Stimulated activated CD4-positive, alpha-beta T cell treated with anti-CD3 and anti-CD28 coated beads, Interleukin-12 subunit alpha, Interleukin-12 subunit beta, amount 100 ng/mL, for 48 hours (primary cell): Measurements from ENCODE around the gene CPNE8.

Source experiments
- DNase-seq, 3 donors: peaks; one replicate each; pipeline ENCODE4 v3.0.0-alpha.2; 2020; ENCODE audit warnings: low read depth in 2 of 3, low spot score in 1 of 3

The CPNE8 gene

DNA sequence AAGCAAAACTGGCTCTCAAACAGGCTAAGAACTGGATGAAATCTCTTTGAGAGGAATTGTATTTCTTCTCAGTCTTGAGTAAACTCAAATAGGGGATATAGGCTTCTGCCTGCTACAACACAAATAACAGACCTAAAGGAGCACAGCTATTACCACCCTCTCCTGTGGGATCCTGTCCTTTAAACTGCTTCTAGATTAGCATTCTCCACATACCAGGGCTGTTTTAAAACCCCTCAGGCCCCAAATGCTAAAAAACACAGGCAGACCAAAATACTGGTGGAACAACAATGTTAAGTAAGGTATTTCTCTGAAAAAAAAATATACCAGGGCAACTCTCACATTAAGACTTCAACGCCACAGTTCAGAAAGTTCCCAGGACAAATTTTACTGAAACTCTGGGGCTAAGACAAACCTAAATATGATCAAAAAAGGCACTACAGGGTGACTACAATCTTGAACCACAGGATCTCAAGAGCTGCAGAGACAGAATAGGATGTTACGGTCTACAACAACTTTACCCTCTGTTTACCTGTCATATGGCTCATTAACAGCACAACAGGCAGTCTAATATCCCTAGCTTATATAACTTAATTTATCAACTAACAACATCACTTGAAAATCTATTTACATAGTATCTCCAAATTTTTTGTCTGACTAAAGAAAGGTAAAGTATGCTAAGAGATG, 7.2 kb downstream of the CPNE8 start:
- no peak for DNase-seq

DNA sequence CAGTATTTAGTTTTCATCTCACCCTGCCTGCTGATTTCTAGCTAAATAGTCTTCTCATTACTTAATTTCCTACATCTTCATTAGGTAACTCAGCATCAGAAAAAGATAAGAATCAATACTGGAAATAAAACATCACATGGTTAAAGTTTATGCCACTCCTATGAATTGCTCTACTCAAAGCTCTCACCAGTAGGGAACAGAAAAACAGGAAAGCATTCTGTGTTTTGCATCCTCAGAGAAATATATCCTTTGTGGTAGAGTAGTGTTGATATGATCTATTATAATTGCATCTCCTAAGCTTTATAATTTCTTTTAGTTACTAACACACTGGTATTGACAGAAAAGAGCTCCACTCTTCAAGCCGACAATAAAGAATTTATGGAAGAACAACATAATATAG, 9.9 kb downstream of the CPNE8 start:
- no peak for DNase-seq

DNA sequence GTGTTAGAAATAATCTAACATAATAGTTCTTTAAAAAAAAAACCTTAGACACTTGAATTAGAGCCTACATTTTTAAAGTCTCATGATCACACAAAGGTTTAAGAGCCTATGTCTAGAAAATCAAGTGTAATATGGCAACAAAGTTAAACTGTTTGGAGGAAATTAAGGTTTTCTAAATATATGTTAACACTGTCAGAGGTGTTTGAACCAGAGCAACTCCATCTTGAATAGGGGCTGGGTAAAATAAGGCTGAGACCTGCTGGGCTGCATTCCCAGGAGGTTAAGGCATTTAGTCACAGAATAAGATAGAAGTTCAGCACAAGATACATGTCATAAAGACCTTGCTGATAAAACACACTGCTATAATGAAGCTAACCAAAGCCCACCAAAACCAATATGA, 12.4 kb downstream of the CPNE8 start:
- DNase-seq: no peak

DNA sequence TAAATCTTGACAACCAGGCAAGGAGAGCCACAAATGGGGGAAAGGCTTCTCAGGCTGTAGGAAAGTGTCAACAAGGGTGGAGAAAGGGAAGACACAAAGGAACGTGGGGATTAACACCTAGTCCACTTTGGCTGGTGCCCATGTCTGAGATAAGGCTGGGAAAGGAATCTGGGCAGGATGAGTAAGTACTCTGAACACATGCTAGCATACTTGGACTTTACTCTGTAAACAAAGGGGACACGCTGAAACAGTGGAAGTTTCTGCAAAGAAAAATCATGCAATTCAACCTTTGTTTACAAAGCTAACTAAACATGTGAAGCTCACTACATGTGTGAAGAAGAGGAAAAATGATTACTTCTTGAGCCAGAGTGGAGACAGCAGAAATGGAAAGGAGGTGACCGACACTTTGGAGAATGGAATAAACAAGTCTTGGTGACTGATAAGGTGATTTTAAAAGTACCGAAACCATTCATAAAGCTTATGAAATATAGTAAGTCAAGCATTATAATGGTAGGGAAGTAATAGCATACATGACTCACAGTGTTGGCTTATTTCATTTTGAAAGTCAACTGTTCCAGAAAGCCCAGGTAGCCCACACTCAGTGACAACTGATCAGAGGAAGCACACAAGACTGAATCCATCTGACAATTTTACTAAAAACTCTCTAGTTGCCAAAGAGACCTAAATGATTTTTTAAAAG, 13.2 kb downstream of the CPNE8 start:
- no peak for DNase-seq

DNA sequence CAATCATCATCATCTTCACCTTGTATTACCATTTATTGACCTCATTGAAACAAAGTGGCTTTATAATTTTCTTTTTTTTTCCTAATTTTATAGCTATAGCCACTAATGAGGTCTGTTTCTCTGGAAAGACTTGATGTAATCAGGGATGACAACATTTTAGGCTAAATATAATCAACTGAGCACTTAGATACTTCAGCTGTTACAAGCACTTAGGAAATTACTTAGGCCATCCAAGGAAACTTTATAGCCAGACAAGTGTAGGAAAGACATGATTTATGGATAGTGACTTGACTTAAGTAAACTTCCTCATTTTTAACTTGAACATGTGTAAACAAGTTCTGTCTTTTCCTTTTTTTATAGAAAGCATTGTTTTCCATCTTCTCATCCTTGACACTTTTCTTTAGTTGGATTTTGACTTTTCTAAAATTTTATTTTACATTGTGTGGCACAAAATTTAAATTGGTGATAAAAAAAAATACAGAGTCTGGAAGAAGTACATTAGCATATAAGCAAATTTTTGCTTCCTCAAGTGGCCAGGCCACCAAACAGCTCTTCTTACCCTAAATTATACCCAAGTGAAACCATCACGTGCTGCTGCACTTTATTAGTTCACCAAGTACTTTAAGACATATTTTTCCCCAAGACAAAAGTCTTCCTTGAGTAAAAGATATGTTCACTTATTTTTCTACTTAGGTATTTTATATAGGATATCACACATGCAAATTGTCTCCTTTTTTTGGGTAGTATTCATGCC, 15.1 kb downstream of the CPNE8 start:
- DNase-seq: no peak

DNA sequence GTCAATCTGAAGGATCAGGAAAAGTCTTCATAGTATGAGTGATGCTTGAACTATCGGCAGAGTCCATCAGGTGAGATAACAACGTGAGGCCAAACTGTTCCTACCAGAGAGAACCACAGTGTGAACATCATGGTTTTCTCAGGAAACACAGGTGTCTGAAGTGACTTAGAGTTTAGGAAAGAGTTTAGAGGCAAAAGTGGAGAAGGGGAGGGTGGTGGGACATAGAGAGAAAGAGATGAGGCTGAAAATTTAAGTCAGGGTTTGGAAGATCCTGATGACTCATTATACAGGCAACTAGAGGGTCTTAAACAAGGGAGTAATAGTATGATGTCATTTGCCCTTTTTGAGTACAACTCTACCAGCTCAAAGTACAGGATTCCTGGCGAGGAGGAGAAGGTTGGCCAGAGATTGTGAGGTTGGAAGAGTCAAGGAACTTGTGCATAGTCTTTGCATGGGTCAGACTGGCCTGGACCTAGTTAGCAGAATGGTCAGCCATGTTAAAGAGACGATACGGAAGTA, 16.0 kb downstream of the CPNE8 start:
- DNase-seq: no peak

DNA sequence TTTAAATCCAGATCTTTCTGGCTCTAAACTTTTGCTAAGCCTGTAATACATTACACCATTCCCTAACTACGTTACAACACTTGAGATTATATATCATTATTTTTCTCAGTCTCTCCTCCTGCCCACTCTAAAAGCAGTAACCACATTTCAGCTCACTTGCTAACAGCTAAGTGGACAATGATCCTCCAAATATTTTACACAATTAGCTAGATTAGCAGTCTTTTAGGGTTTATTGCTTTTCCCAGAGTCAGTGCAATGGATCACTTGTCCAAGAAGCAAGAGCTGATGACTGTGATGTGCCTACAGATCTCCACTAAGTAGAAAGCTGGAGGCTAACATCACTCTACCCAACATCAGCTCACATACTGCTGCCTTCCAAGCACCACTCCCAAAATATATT, 17.6 kb downstream of the CPNE8 start:
- no peak for DNase-seq

DNA sequence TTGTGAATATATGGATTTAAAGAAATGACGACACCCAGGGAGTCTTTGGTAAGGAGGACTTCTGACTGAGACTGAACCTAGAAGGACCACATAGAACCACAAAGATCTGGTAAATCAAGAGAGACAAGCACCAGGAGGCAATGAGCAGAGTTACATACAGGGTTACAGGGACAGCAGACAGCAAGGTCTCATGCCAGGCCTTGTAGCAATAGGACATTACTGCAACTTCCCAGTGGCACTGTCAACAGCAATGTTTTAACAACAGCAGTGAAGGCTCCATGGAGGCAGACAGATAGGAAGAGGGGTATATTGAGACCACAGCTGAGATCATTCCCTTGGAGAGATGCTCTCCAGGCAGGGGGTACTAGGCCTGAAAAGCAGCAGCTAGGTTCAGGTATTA, 18.5 kb downstream of the CPNE8 start:
- DNase-seq: no peak

DNA sequence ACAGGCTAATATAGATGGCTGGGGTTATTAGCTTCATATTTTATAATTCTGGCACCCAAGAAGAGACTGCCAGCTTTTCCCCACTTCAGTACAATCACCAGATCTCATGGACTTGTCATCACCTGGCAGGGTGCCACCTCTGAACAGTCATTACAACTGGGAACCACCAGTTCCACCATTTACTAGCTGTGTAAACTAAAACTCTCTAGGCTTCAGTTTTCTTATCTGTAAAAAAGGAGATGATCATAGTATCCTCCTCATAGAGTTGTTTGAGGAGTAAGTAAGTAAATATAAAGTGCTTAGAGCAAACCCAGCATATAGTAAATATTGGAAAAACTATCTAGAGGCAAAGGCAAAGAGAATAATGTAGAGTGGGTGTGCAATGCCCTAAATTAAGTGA, 19.3 kb downstream of the CPNE8 start:
- no peak for DNase-seq

DNA sequence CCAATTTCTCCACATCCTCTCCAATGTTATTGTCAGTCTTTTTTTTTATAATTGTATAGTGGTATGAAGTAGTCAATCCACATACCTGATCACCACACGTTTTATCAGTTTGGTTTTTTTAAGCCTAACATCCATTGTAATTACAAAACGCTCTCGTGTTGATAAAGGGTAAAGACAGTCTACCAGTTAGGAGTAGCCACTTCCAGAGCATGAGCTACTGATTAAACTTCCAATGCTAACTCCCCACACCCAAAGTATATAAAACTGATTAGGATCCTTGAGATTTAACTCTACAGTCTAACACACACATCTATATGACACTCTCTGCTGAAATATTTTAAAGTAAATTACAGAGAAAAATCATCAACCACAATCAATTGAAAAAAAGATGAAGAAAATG, 20.7 kb downstream of the CPNE8 start:
- no peak for DNase-seq

DNA sequence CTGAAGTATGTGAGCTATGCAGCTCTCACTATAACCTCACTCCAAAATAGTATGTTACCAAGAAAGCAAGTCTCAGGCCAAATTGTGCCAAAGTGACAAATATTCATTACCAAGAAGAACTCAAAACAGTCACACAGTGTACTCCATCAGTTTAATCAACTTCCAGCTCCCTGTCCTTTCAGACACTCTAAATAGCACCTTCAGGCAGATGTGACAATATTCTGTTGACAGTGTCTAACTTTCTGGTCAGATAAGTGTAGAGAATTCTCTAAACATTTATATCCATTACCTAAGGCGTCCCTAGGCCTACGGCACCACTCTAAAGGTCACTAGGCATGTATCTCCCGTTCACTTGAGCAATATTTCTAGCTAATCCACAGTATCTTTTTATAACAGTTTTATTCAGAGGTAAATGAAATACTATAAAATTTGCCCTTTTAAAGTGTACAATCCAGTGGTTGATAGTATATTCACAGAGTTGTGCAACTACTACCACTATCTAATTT, 21.7 kb downstream of the CPNE8 start:
- DNase-seq: no peak

DNA sequence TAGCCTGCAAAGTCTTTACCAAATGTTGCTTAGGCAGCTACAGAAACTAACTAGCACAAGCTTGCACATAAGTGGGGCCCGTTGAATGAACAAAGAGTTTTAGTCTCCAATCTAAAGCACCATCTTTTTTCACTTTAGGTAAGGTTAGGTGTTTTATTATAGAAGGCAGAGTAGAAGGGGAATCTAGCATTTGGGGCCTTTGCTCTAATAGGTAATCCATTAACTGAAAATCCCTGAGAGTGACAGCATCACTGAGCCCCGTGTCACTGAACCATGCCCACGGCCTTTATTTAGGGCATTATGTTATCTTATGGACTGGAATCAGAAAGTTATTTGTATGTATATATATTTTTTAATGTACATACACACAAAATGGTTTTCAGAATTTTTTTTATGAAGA, 25.1 kb downstream of the CPNE8 start:
- DNase-seq: no peak

DNA sequence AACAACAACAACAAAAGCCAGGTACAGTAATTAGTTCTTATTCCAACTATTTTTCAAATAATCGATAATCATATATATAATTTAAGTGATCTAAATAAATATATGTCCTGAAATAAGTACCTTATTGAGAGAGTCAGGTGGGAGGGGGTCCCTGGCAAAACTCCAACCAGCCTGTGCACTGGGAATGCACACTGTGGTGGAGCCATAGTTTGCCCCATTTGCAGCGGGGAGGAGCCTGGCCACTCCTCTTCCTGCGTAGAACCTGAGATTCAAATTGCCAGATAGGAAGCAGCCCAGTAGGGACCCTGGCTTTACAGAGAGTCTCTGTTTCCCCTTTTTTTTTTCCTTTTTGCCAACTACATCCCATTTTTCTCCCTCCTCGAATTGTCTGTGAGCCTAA, 26.4 kb downstream of the CPNE8 start:
- DNase-seq: no peak

DNA sequence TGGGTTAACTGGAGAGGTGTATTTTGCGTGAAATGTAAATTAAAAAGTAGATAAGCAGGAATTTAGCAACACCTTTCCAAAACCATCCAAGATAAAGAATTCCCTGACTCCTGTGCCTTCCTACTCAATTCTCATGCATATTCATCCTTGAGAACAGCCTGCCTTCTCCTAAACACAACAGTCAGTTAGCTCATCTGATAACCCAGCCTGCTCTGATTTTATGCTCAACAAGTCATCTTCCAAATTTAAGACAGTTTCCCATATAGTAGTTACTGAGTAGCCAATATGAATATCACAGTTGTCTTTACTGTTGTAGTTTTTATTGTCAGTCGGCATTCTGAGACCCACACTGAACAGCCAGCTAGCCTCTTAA, 27.1 kb downstream of the CPNE8 start:
- DNase-seq: no peak

DNA sequence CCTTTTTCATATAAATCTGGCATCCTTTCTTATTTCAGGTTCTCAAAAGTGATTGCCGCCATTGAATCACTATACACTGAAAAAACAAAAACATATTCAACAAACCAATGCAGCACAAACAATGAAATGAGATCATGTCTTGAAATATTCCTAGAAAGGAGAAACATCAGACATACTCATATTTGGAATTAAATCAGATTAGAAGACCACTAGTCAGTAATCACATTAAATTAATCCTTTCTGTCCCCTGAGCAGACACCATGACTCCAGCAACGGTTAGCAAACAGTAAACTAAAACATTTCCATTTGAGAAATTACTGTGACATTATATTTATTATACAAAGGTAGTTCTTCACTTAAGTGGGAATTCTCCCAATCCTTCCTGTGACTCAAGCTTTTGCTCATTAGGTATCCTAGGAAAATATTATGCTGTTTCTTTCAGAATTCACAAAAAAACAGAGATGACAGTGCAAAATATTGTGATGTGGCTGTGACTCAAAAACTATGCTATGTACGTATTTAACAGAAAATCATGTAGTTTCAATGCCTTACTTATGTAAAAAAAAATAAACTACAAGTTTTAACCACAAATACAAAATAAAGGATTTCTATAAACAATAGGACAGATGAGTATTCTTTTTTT, 29.7 kb downstream of the CPNE8 start:
- DNase-seq: no peak

DNA sequence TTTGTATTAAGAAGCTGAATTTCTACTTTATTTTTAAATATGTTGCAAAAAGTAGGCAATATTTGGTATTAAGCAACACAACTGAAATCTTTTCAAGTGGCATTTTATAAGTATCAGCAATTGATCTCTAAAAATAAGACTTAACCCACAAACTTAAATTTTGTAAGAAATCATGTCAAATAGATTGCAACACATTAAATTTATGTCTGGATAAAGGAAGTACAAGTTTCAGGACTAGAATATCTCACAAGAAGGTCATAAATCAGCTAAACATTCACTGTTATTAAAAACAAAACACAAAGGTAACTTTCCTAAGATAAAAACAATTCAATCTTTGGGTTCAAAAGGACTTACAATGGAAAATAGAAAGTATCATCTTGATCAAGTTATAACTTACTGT, 32.8 kb downstream of the CPNE8 start:
- DNase-seq: no peak

DNA sequence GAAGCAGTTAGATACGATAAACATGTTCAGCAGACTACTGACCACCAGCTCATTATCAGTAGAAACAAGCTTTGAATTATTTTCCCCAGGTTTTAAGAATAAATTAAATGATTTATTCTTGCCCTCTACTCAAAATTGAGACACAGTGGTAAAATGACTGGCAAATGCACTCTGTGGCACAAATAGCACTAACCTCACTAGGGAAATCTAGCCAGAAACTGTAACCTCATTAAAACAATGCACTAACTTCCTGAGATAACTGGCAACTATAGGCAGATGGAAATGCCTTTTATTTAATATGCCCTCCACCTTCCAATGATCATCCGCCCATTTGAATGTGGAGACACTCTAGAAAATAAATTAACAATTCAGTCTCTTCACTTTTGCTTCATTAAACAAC, 33.2 kb downstream of the CPNE8 start:
- DNase-seq: no peak

DNA sequence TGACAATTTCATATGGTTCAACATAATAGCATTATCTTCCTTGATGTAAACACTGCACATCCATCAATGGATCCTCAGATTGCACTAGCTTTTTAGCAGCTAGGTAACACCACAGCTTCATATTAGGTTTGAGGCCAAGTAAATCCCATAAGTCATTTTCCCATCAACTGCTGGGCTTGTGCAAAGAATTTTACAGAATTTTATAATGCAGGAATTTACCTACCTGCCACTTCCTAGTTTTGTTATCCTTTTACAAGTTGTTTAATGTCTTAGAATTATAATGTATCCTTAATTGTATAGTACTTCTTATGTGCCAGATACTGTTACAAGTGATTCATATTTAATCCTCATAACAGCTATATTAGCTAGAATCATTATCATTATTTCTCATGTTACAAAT, 36.4 kb downstream of the CPNE8 start:
- DNase-seq: no peak

DNA sequence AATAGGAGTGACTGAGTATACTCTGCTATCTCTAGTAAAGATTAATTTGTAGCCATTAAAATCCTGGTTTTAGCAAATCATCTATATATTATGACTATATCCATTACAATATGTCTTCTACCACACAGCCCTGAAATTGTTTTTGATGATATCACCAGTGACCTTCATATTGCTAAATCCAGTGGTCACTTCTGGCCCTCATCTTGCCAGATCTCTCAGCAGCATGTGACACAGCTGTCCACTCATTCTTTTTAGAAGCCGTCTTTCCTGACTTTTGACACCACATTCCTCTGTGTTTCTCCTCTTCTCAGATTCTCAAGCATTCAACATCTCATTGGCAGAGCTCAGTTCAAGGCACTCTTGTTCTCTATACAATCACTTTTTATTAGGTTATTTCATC, 54.9 kb downstream of the CPNE8 start:
- DNase-seq: no peak

DNA sequence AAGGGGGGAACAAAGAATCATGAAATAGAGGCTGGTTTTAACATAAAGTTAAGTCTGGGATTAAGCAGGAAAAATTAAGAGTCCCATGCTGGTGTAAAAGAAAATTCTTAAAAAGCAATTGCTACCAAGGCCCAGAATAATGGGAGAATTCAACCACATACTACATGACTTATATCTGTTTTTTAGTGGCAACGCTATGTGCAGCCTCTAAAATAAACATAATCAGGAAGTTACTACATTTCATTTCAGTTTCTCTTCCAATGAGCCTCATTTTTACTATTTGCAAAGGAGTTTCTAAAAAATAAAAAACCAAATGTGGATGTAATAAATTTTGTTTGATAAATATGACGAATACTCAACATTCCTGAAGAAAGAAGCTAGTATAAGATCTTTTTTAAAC, 58.1 kb downstream of the CPNE8 start:
- DNase-seq: no peak

DNA sequence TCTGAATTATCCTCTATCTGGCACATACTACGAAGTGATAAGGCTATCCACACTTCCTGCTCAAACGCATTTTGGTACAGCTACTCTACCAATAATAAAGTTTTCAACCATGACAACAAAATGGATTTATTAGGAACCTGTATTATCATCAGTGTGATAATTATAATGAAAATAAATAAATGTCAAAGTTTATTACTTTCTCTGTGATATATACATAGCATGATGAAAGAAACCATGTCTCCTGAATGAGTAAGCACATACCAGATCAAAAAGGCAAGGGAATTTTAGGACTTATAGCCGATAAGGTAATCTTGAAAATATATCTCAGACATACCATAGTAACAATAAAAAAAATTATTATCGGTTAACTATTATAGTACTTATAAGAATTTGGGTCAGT, 61.1 kb downstream of the CPNE8 start:
- no peak for DNase-seq
